Measurements from ENCODE around the gene NR2F1.
A peak's percentile ranks its signal among the peaks of the same experiment; 100 is the strongest.
"Not testable (repeated sequence)": the region's sequence is repeated elsewhere in the genome, so short reads cannot be mapped to it uniquely, and the experiment has no call there.

NR2F1 gene

DNA sequence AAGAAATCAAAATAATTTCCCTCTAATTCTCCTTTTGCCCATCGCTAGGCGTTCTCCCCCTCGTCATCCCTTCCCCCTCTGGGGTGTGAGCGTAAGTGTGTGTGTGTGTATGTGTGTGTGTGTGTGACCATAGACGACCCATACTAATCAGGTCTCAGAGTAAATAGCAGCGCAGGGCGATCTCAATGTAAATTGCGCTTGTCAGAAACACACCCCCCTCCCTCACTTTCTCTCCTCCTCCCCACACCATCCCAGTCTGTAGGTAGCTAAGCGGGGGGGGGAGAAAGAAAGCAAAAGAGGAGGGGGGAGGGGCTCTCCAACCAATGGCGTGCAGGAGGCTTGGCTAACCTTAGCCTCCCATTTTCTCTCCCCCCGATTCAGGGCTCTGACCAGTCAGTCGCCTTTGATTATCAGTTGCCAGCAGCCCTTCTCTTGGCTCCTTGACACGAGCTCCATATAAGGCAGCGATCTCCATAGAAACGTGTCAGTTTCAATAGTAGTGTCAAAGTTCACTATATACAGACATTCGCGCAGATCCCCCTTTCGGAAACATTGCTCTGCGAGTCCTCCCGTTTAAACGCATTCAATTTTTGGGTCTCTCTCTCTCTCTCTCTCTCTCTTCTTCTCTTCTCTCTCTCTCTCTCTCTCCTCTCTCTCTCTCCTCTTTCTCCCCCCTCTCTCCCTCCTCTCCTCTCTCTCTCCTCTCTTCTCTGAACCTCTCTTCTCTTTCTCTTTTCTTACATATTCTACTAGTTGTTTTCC lies at the start of gene NR2F1:
Gene NR2F1, plus strand, starts transcription at position 546 of the 762 bp plus-strand sequence. CDS start 1,802 bp downstream, outside the sequence.
- DNase-seq (ENCODE audit: low spot score), result peak; percentile 81

- DNase-seq (ENCODE audit: low spot score), result no peak
Measured at GRCh38 chr5:93545872-93546271, 37.1 kb upstream of the NR2F1 start.

- DNase-seq (ENCODE audit: low spot score), result not testable (repeated sequence)
Measured at GRCh38 chr5:93549594-93549993, 33.4 kb upstream of the NR2F1 start.

GRCh38 chr5:93557021-93557604 lies 25.9 kb upstream of the NR2F1 start:
- no peak for DNase-seq (ENCODE audit: low spot score)

DNA sequence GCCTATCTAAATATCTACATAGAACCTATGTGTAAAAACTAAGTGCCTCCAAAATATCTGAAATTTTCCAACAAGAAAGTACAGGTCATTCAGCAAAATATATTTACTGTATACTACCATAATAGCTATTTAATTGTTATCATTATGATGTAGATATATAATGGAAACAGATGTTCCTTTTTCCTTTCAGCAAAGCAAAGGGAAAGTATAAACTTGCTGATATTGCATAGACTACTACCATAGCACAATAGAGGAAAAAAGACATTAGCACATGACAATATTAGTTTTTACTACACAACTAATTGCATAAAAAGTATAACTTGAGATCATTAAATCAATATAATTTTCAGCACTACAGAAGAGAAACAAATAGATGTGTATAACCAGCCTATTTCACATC lies 16.9 kb upstream of the NR2F1 start:
- DNase-seq (ENCODE audit: low spot score), result no peak

- no peak for DNase-seq (ENCODE audit: low spot score)
Measured at GRCh38 chr5:93567424-93567823, 15.6 kb upstream of the NR2F1 start.

DNA sequence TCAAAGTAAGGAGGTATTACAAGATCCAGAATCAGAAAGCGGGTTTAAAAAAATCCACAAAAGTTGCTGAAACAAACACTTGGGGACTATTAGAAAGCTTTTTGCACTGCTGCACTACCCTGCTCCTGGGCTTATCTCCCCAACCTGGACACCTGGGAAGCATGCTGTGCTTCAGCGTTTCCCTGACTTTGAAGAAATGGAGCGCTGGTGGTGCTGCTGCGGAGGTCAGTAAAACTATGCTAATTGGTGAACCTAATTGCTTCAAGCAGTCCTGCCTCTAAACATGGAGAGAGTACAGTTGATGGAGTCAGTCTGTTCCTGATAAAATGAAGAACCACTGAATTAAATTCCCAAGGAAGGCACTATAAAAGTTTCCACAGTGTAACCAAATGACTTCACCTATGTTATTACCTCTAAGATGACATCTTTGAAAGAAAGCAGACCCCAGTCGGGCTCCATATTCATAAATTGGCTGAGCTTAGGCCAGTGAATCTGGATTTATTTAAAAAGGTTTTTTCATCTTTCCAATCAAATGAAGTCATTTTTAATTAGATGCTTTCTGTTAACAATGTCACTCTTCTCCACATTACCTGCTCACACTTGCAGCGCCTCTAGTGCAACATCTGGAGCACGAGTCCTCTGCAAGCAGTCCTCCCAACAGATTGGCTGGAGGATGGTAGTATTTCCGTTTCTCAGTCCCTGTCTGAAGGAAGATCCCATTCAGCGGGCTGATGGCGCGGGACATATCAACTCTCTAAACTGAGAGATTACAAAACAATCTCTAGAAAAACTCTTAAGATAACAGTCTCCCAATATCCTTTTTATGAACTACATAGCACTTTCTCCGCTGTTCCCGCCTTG lies 13.5 kb upstream of the NR2F1 start:
- no peak for DNase-seq (ENCODE audit: low spot score)

GRCh38 chr5:93570294-93571113 lies 12.5 kb upstream of the NR2F1 start:
- no peak for DNase-seq (ENCODE audit: low spot score)

- no peak for DNase-seq (ENCODE audit: low spot score)
Measured at GRCh38 chr5:93571114-93571949, 11.7 kb upstream of the NR2F1 start.

- no peak for DNase-seq (ENCODE audit: low spot score)
Measured at GRCh38 chr5:93572101-93572607, 10.9 kb upstream of the NR2F1 start.

DNA sequence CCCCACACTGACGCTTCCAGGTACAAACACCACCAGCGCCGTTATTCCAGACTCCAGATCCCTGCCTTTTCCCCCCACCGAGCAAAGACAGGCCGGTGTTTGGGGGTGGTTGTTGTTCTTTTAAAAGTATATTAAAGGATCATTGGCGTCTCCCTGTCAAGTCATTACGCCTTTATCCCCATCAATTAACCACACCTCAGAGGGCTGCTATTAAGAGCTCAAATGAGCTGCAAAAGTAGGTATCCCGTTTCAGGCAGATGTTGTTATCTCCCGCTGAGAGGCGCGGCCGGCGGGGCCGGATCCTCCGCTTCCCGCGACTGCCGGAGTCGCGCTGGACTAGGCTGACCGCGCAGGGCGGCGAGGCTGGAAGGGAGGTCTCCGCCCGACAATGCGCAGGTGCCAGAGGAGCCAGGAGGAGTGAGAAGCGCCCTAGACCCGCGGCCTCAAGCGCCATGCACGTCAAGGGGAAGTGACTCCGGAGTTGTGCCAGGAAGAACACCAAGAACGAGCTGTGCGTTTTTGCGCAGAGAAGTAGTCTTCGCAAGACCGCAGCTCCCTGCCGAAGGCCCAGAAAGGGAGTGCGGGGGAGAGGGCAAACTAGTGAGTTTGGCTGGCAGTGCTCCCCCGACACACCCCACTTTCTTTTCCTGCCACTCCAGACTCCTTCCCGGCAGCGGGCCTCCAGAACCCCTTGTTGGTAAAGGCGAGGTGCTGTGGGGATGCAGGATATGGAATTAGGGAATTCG lies 10.2 kb upstream of the NR2F1 start:
- DNase-seq (ENCODE audit: low spot score), result no peak

DNA sequence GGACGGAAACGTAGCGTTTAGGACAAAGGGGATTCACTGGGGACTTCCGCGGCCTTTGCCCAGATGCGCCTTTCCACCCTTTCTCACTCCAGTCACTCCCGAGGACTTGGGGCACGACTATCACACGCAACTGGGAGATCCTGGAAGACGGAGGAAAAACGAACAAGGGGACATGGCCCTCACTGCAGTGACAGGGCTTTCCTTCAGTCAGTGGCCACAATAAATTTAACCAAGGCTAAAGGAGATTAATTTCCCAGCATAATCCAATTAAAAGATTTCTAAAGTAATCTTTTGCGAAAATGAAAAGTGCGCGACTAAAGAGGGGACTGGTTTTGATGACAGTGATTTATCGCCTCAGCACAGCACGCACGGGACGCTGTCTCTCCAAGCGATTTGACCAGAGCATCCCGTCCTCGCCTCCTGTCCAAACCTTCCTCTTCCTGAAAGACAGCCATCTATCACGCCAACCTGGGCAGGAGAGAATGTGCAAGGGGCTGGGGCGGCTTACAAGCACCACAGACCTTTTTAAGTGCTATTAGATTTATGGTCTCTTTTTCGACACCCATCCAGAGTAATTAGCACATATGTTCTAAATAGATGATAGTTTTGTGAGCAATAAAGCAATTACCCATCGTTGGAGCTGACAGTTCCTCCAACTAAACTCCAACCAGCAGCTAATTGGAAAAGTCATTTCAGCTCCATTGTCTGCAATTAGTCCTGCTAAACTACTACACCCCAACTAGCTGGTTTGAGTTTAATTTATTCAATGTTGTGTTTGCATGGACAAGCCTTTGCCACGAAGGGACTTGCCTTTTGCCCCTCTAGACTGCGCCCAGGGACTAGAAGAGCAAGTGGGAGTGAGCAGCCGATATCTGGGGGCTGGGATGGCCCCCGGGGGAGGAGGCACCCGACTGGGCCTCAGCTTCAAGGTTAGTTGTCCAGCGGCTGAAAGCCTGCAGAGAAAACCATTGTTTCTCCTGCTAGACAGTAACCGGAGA lies 9.4 kb upstream of the NR2F1 start:
- DNase-seq (ENCODE audit: low spot score), result no peak

- DNase-seq (ENCODE audit: low spot score), result no peak
Measured at GRCh38 chr5:93574491-93575305, 8.3 kb upstream of the NR2F1 start.

DNA sequence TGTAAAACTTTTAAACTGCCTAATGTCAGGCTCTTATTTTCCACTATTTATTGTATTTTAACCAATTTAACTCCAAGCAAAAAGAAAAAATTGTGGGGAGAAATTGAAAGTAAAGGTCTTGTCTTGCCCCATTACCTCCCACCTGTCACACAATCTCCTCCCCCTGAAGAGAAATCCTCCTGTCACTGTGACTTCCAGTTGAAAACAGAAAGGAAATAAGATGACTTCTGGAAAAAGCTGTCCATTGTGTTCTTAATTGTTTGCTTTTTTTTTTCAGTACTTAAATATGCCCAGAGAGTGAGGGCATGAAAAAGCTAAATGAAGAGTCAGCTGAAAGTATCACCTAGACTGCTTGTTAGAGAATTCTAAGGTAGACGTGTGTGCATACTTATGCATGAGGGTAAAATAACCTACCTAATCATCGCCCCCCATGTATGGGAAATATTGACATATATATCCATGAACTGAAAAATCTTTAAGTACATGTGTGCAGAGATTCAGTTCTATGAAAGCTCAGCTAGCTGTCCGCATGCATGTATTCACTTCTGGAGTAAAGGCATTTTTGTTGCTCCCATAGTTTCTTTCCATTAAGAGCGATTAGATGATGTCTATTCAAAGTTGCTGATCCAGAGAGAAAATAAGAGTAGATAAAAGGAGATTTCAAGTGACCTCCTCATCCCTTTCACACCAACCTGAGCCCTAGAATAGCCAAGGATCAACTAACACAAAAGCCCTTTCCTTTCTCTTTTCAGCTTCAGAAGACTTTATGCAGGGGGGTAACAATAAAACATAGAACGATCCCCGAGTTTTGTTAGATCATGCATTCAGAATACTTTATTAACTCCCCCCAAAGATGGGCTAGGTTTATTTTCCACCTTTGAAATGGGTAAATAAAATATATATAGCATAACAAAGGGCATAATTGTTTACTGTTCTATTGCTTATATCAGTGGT lies 7.3 kb upstream of the NR2F1 start:
- DNase-seq (ENCODE audit: low spot score), result no peak

DNA sequence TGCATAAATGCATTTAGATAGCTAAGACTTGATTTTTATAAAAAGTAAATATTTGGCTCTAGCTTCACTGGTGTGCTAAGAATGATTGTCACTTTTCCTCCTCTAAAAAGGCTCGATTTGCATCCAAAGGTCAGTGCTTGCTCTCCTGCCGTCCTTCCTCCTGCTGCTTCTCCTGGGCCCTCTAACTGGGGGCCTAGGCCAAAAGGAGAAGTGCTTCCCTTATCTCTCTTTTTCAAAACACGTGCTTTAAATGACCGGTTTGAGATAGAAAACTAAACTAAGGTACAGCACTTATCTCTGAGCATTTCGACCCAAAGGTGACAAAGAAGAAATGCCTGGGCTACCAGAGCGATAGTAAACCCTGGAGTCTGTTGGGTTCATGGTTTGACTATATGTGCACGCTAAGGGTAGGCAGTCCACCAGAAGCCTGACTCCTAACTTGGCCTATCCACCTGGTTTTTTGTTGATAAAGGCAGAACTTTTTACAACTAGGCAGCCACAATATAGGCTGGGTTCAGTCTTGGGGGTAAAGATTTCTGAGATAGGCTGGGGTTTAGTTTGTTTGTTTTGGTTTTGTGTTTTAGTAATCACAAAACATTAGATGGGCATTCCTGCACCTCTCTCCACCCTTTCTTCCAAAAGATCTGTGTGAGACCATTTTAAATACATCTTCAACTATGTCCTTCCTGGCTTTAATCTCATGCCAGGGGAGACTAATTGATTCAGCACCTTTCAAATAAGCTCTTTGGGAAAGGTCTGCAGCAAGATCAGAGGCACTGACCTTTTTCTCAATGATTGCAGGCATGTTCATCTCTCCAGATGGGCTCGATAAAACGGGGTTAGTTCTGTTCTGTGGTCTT lies 5.8 kb upstream of the NR2F1 start:
- no peak for DNase-seq (ENCODE audit: low spot score)
